Measurements from ENCODE around the gene SH3GL1. TPM values are rescaled to one million over a fixed set of nuclear protein-coding genes. Genes with fewer than 3 reads are reported as not detected.
A peak's percentile ranks its signal among the peaks of the same experiment; 100 is the strongest.

Gene SH3GL1
- total and polyA plus RNA-seq, 9 of the 15 experiments (the other 6 are each of a cell fraction or from before 2014, with no cell fraction given): 1.7 to 75.3 (median 25.7) TPM

- no peak for TF ChIP-seq PRDM10 (IDR thresholded peaks at IDR 0.05; ENCODE audit: partially characterized antibody)
- TF ChIP-seq DEAF1 (CRISPR knock-in tag; IDR thresholded peaks at IDR 0.05): no peak
- TF ChIP-seq STAG1 (CRISPR knock-in tag; IDR thresholded peaks at IDR 0.05; ENCODE audit: borderline replicate concordance): no peak
- no peak for TF ChIP-seq ARID3B (CRISPR knock-in tag; IDR thresholded peaks at IDR 0.05; ENCODE audit: borderline replicate concordance)
- no peak for TF ChIP-seq KLF6 (CRISPR knock-in tag; IDR thresholded peaks at IDR 0.05; ENCODE audit: borderline replicate concordance)
- TF ChIP-seq ZNF830 (CRISPR knock-in tag; IDR thresholded peaks at IDR 0.05): no peak
- no peak for TF ChIP-seq MECOM (CRISPR knock-in tag; IDR thresholded peaks at IDR 0.05)
- no peak for TF ChIP-seq YBX1 (IDR thresholded peaks at IDR 0.05)
- TF ChIP-seq SMARCE1 (IDR thresholded peaks at IDR 0.05): no peak
- no peak for TF ChIP-seq ZBTB26 (CRISPR knock-in tag; IDR thresholded peaks at IDR 0.05)
- TF ChIP-seq ZNF785 (CRISPR knock-in tag; IDR thresholded peaks at IDR 0.05): no peak
- TF ChIP-seq ZBTB5 (IDR thresholded peaks at IDR 0.05): no peak
- no peak for TF ChIP-seq TCF7L2 (IDR thresholded peaks at IDR 0.05; ENCODE audit: low read depth, low read length)
- no peak for TF ChIP-seq NFRKB (IDR thresholded peaks at IDR 0.05; ENCODE audit: low read depth)
- no peak for TF ChIP-seq SPI1 (IDR thresholded peaks at IDR 0.05; ENCODE audit: borderline replicate concordance, low read depth, low read length)
- TF ChIP-seq RBFOX2 (IDR thresholded peaks at IDR 0.05; ENCODE audit: low read depth, low read length): peak; percentile 14; the same call in 1 of the 2 replicates
- TF ChIP-seq TRIM24 (IDR thresholded peaks at IDR 0.05): no peak
- no peak for TF ChIP-seq GABPB2 (CRISPR knock-in tag; conservative IDR thresholded peaks at IDR 0.05)
Measured at GRCh38 chr19:4361152-4362046, 38.9 kb downstream of the SH3GL1 start (continued).

Data from K562 (cell line).